Measurements from ENCODE around the gene EVX2. TPM values are rescaled to one million over a fixed set of nuclear protein-coding genes. Genes with fewer than 3 reads are reported as not detected.

Gene EVX2
- total RNA-seq, 4 donors from 2014 or later: not detected

GRCh38 chr2:176102309-176102866, 18.6 kb upstream of the EVX2 start:
- no peaks in the 10 kb centered on the region for H3K9me3 ChIP-seq
- H3K36me3 ChIP-seq: no peaks in the 10 kb centered on the region
- no peak for DNase-seq
- no peak overlapping the region for H3K4me3 ChIP-seq
- H3K27me3 ChIP-seq: peaks cover 100% of the 10 kb centered on the region
- TF ChIP-seq EP300 (IDR thresholded peaks at IDR 0.05; ENCODE audit: low read depth) (no peak), POLR2AphosphoS5 (IDR thresholded peaks at IDR 0.05) (no peak), CTCF (IDR thresholded peaks at IDR 0.05) (no peak), POLR2A (IDR thresholded peaks at IDR 0.05) (no peak)
- peaks cover 4 to 37% (median 30%) of the 10 kb centered on the region in 4 donors for H3K4me1 ChIP-seq
- in situ Hi-C loops (cut with MboI; ENCODE audit: low pct_ligation_motif_present in 1 of 4, low pct_unique_long_range_greater_than_20kb in 1 of 4, low sequenced_read_pairs in 3 of 4) (loop anchor here in 3 of 4 donors (25.0 kb wide), 2 partner anchors 710 to 1035 kb away; no protein-coding TSS in a partner anchor), intact Hi-C loops (cut with DNase I; ENCODE audit: low total_unique reads) (loop anchor here (2.0 kb wide), 1 partner anchor 406 kb away; no protein-coding TSS in a partner anchor)
- no peak overlapping the region for H3K27ac ChIP-seq
- WGBS, 2 donors (ENCODE audit: low coverage in 1 of 2): 54 to 66% methylated on average over 7 of the region's 7 CpGs

- no peak overlapping the region for H3K27ac ChIP-seq
- no peaks in the 10 kb centered on the region for H3K9me3 ChIP-seq
- in situ Hi-C loops (cut with MboI; ENCODE audit: low pct_ligation_motif_present in 1 of 4, low pct_unique_long_range_greater_than_20kb in 1 of 4, low sequenced_read_pairs in 3 of 4) (loop anchor here in 3 of 4 donors (25.0 kb wide), 2 partner anchors 710 to 1035 kb away; no protein-coding TSS in a partner anchor), intact Hi-C loops (cut with DNase I; ENCODE audit: low total_unique reads) (loop anchor here (2.0 kb wide), 1 partner anchor 405 kb away; no protein-coding TSS in a partner anchor)
- H3K27me3 ChIP-seq: peaks cover 100% of the 10 kb centered on the region
- H3K4me1 ChIP-seq: peaks cover under 1 to 37% (median 31%) of the 10 kb centered on the region in 4 donors
- no peak for TF ChIP-seq POLR2A (IDR thresholded peaks at IDR 0.05)
- no peak for TF ChIP-seq CTCF (IDR thresholded peaks at IDR 0.05)
- no peak overlapping the region for H3K4me3 ChIP-seq
- DNase-seq: no peak
- no peaks in the 10 kb centered on the region for H3K36me3 ChIP-seq
- 68 to 71% methylated on average over 3 to 5 of the region's 5 CpGs for WGBS, 2 donors (ENCODE audit: low coverage in 1 of 2)
Observed at GRCh38 chr2:176101842-176102241, 18.1 kb upstream of the EVX2 start.

- DNase-seq: no peak
- Histone ChIP-seq H3K4me1 (peaks cover 0 to 37% (median 31%) of the 10 kb centered on the region in 4 donors), H3K27me3 (peaks cover 100% of the 10 kb centered on the region), H3K4me3 (no peak overlapping the region), H3K27ac (no peak overlapping the region), H3K9me3 (no peaks in the 10 kb centered on the region), H3K36me3 (no peaks in the 10 kb centered on the region)
- in situ Hi-C loops (cut with MboI; ENCODE audit: low pct_ligation_motif_present in 1 of 4, low pct_unique_long_range_greater_than_20kb in 1 of 4, low sequenced_read_pairs in 3 of 4) (loop anchor here in 3 of 4 donors (25.0 kb wide), 2 partner anchors 711 to 1036 kb away; no protein-coding TSS in a partner anchor), intact Hi-C loops (cut with DNase I; ENCODE audit: low total_unique reads) (no loop called here)
- WGBS, 2 donors (ENCODE audit: low coverage in 1 of 2): 33 to 49% methylated on average over 2 of the region's 2 CpGs
- TF ChIP-seq POLR2A (IDR thresholded peaks at IDR 0.05): no peak
Observed at GRCh38 chr2:176101216-176101830, 17.6 kb upstream of the EVX2 start.

- in situ Hi-C loops (cut with MboI; ENCODE audit: low pct_ligation_motif_present in 1 of 4, low pct_unique_long_range_greater_than_20kb in 1 of 4, low sequenced_read_pairs in 3 of 4) (loop anchor here in 3 of 4 donors (25.0 kb wide), 2 partner anchors 712 to 1037 kb away; no protein-coding TSS in a partner anchor), intact Hi-C loops (cut with DNase I; ENCODE audit: low total_unique reads) (no loop called here)
- no peaks in the 10 kb centered on the region for H3K9me3 ChIP-seq
- H3K27me3 ChIP-seq: peaks cover 100% of the 10 kb centered on the region
- peaks cover 0 to 38% (median 31%) of the 10 kb centered on the region in 4 donors for H3K4me1 ChIP-seq
- no peak for DNase-seq
- no peaks in the 10 kb centered on the region for H3K36me3 ChIP-seq
- H3K27ac ChIP-seq: no peak overlapping the region
- H3K4me3 ChIP-seq: no peak overlapping the region
- 57 to 67% methylated on average over 6 to 28 of the region's 28 CpGs for WGBS, 2 donors (ENCODE audit: low coverage in 1 of 2)
- TF ChIP-seq POLR2A (IDR thresholded peaks at IDR 0.05) (no peak), POLR2AphosphoS5 (IDR thresholded peaks at IDR 0.05) (no peak), EP300 (IDR thresholded peaks at IDR 0.05; ENCODE audit: low read depth) (no peak), CTCF (IDR thresholded peaks at IDR 0.05) (no peak)
Observed at GRCh38 chr2:176100547-176101140, 16.9 kb upstream of the EVX2 start.
